Activated CD8-positive, alpha-beta T cell treated with anti-CD3 and anti-CD28 coated beads for 36 hours (primary cell): ENCODE data around the gene P3H3. TPM values are rescaled to one million over a fixed set of nuclear protein-coding genes. Genes with fewer than 3 reads are reported as not detected.
A peak's percentile ranks its signal among the peaks of the same experiment; 100 is the strongest.

Experiments
- ATAC-seq: fragments of 200-7000 bp; cut with Tn5 transposase; one replicate; pipeline ENCODE4 v1.10.0; 2021; ENCODE audit warnings: mild to moderate bottlenecking, moderate library complexity
- CTCF ChIA-PET: fragments of 350-600 bp; sonication (Branson Sonifier 250); formaldehyde crosslinking; loops from one replicate; lab custom pipeline; 2021; ENCODE audit warnings: antibody characterized with exemption; lab: Charles Lee
- POLR2A ChIA-PET: fragments of 350-600 bp; sonication (Branson Sonifier 250); formaldehyde crosslinking; loops from one replicate; lab custom pipeline; 2021; ENCODE audit warnings: antibody characterized with exemption; lab: Charles Lee
- DNase-seq: peaks from one replicate; pipeline ENCODE4 v3.0.0-alpha.2; 2020
- H3K27ac Mint-ChIP-seq: one replicate; pipeline ENCODE4 v1.8.0; 2021; ENCODE audit warnings: mild to moderate bottlenecking, mixed read lengths
- H3K27me3 Mint-ChIP-seq: one replicate; pipeline ENCODE4 v1.8.0; 2021; ENCODE audit warnings: mixed read lengths
- H3K36me3 Mint-ChIP-seq: one replicate; pipeline ENCODE4 v1.8.0; 2021; ENCODE audit warnings: low read depth, mixed read lengths
- H3K4me1 Mint-ChIP-seq: one replicate; pipeline ENCODE4 v1.8.0; 2021; ENCODE audit warnings: low read depth, mixed read lengths
- H3K4me3 Mint-ChIP-seq: one replicate; pipeline ENCODE4 v1.8.0; 2021; ENCODE audit warnings: mild to moderate bottlenecking, moderate library complexity, mixed read lengths
- H3K9me3 Mint-ChIP-seq: one replicate; pipeline ENCODE4 v1.8.0; 2021; ENCODE audit warnings: mixed read lengths
- CTCF ChIP-seq: fragments of 200-600 bp; IDR thresholded peaks from one replicate; pipeline ENCODE4 v1.8.0; 2022; ENCODE audit warnings: antibody characterized with exemption, mild to moderate bottlenecking
- intact Hi-C: fragments of 100-400 bp; cut with micrococcal nuclease; formaldehyde crosslinking; loops from one replicate; pipeline ENCODE4 v1.10.0; 2022
- total RNA-seq, 2 experiments: library from RNA; stranded (reverse); gene quantifications; one replicate each; pipeline ENCODE4 v1.2.3, GENCODE V29; 2021

P3H3 gene
- total RNA-seq, 2 experiments from 2014 or later, result 2.1 to 2.3 TPM

DNA sequence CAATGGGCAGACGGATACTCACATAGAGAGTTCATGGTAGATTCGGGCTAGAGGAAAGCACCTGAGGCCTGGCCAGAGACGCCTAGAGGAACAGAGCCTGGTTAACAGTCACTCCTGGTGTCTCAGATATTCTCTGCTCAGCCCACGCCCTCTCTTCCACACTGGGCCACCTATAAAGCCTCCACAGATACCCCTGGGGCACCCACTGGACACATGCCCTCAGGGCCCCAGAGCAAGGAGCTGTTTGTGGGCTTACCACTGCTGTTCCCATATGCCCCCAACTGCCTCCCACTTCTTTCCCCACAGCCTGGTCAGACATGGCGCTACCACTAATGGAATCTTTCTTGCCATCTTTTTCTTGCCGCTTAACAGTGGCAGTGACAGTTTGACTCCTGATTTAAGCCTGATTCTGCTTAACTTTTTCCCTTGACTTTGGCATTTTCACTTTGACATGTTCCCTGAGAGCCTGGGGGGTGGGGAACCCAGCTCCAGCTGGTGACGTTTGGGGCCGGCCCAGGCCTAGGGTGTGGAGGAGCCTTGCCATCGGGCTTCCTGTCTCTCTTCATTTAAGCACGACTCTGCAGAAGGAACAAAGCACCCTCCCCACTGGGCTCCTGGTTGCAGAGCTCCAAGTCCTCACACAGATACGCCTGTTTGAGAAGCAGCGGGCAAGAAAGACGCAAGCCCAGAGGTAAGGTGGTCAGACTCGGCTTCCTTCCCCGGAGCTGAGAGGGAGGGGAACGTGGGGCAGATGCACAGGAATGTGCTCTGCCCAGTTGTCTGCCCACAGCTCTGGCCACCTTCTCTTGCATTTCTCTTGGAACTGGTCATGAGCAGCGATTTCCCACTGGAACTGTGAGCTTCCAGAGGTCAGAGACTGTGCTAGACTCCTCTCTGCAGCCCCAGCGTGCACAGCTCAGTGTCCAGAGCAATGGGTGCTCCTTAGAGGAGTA is 39.0 kb upstream of the P3H3 start, which contains the start of gene CD4:
CD4 (plus strand) TSS at position 557 of the 953 bp plus-strand sequence. CDS start 10,611 bp downstream, outside the sequence.
- Mint-ChIP-seq H3K9me3 (no peaks in the 10 kb centered on the region), H3K4me1 (peaks cover 68% of the 10 kb centered on the region), H3K27me3 (peaks cover 2% of the 10 kb centered on the region), H3K4me3 (peak within 1 kb of the TSS; percentile 52), H3K36me3 (peaks cover 3% of the 10 kb centered on the region), H3K27ac (no peak within 1 kb of the TSS)
- ATAC-seq (peak; percentile 38), DNase-seq (peak; percentile 67)
- no peak for TF ChIP-seq CTCF
- POLR2A ChIA-PET, result interaction anchor here (0.6 to 0.9 kb wide), 6 partner anchors 8 to 47 kb away, joined by 3 to 4 read pairs (median 3); no protein-coding TSS in a partner anchor
- intact Hi-C loops, result no loop called here
- CTCF ChIA-PET, result interaction anchor here (0.7 to 1.8 kb wide), 6 partner anchors 11 to 36 kb away, joined by 3 to 6 read pairs (median 4); partner anchors contain the start of gene MLF2

DNA sequence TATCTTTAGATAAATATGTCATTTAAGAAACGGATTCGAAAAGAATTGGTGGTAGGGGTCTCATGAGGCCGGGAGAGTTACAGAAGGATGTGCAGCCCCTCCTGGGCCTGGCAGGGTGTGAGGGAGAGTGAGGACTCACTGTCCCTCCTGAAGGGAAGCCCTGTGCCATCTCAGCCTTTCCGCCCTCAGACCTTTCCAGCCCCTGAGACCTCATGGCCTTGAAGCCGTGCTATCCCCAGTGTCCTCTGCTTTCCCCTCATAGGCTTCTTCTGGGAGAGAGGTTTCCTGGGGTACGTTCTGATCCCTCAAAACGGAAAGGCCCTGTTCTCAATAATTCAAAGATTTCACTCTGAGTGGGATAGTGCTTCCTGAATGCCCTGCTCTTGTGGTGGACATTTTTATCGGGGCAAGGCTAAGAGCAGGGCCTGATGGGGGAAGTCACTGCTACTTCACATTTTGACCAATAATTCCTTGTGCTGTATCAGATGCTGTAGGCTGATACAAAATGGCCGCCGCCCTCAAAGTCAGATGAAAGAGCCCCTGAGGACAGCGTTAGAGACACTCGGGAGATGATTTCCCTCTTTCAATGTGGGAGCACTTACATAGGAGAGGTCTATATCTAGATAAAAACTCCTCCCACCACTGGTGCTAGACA is 37.6 kb upstream of the P3H3 start:
- peaks cover 8% of the 10 kb centered on the region for H3K27me3 Mint-ChIP-seq
- POLR2A ChIA-PET, result no interaction called here
- H3K4me3 Mint-ChIP-seq, result peak overlapping the region; percentile 16
- H3K4me1 Mint-ChIP-seq, result peaks cover 61% of the 10 kb centered on the region
- intact Hi-C loops, result no loop called here
- peaks cover 3% of the 10 kb centered on the region for H3K36me3 Mint-ChIP-seq
- H3K9me3 Mint-ChIP-seq, result no peaks in the 10 kb centered on the region
- ATAC-seq, result no peak
- H3K27ac Mint-ChIP-seq, result no peak overlapping the region
- CTCF ChIA-PET, result interaction anchor here (0.9 to 3.2 kb wide), 4 partner anchors 9 to 38 kb away, joined by 3 to 14 read pairs (median 6); partner anchors contain the start of gene MLF2
- no peak for TF ChIP-seq CTCF
- no peak for DNase-seq

- TF ChIP-seq CTCF, result no peak
- Mint-ChIP-seq H3K36me3 (peaks cover 3% of the 10 kb centered on the region), H3K27ac (peak overlapping the region; percentile 14), H3K4me3 (peak overlapping the region; percentile 33), H3K9me3 (no peaks in the 10 kb centered on the region), H3K27me3 (peaks cover 14% of the 10 kb centered on the region), H3K4me1 (peaks cover 50% of the 10 kb centered on the region)
- POLR2A ChIA-PET, result interaction anchor here (0.6 to 1.8 kb wide), 6 partner anchors 11 to 42 kb away, joined by 3 to 7 read pairs (median 4); partner anchors contain the start of gene MLF2
- CTCF ChIA-PET, result interaction anchor here (1.2 to 3.2 kb wide), 14 partner anchors 10 to 68 kb away, joined by 3 to 17 read pairs (median 4); partner anchors contain the start of genes COPS7A, GPR162, LAG3 and MLF2
- intact Hi-C loops, result no loop called here
- ATAC-seq (peak; percentile 20), DNase-seq (peak; percentile 45)
Observed at GRCh38 chr12:6791931-6792520, 36.2 kb upstream of the P3H3 start.

GRCh38 chr12:6792522-6793201 is 35.5 kb upstream of the P3H3 start:
- POLR2A ChIA-PET, result interaction anchor here (0.6 to 1.8 kb wide), 5 partner anchors 12 to 42 kb away, joined by 3 to 7 read pairs (median 4); partner anchors contain the start of gene MLF2
- DNase-seq, result peak; percentile 62
- Mint-ChIP-seq H3K9me3 (no peaks in the 10 kb centered on the region), H3K36me3 (peaks cover 3% of the 10 kb centered on the region), H3K4me1 (peaks cover 49% of the 10 kb centered on the region), H3K4me3 (peak overlapping the region; percentile 33), H3K27me3 (peaks cover 14% of the 10 kb centered on the region), H3K27ac (peak overlapping the region; percentile 14)
- no peak for TF ChIP-seq CTCF
- CTCF ChIA-PET, result interaction anchor here (0.6 to 3.2 kb wide), 17 partner anchors 11 to 69 kb away, joined by 3 to 17 read pairs (median 4); partner anchors contain the start of genes COPS7A, GPR162, LAG3 and MLF2
- intact Hi-C loops, result no loop called here
- ATAC-seq, result peak; percentile 81
